HUES64 (cell line): ENCODE measurements around the gene PPP2R3B.
"Not testable (repeated sequence)": the region's sequence is repeated elsewhere in the genome, so short reads cannot be mapped to it uniquely, and the experiment has no call there.

Source experiments
- H3K27ac ChIP-seq: 2 replicates; pipeline ENCODE4 v1.7.0; 2013; ENCODE audit warnings: low read depth, low read length, inconsistent platforms
- H3K27me3 ChIP-seq: 2 replicates; pipeline ENCODE4 v1.6.1; 2013; ENCODE audit warnings: mild to moderate bottlenecking, low read length; ENCODE audit not compliant: insufficient read depth
- H3K36me3 ChIP-seq: 2 replicates; pipeline ENCODE4 v1.6.1; 2013; ENCODE audit warnings: mild to moderate bottlenecking, low read length; ENCODE audit not compliant: insufficient read depth
- H3K4me1 ChIP-seq: 2 replicates; pipeline ENCODE4 v1.6.1; 2013; ENCODE audit warnings: mild to moderate bottlenecking, low read length, moderate library complexity; ENCODE audit not compliant: insufficient read depth
- H3K4me3 ChIP-seq: 2 replicates; pipeline ENCODE4 v1.5.1; 2013; ENCODE audit warnings: mild to moderate bottlenecking, low read length, moderate library complexity
- H3K9ac ChIP-seq: 2 replicates; pipeline ENCODE4 v1.6.1; 2013; ENCODE audit warnings: mild to moderate bottlenecking, low read depth, low read length
- H3K9me3 ChIP-seq: 2 replicates; pipeline ENCODE4 v1.6.1; 2013; ENCODE audit warnings: low read depth, low read length; ENCODE audit not compliant: insufficient read depth
- WGBS: fragments of 150-250, 120-280 bp; methylation state at CpG from one replicate; pipeline ENCODE4 v1.1.7; 2013; ENCODE audit warnings: missing lambda C conversion rate; 5-methylcytosine and 5-hydroxymethylcytosine counted together

The PPP2R3B gene

GRCh38 chrX:384861-385260, 1.8 kb downstream of the PPP2R3B start:
- Histone ChIP-seq H3K36me3 (peaks cover 10% of the 10 kb centered on the region; the same call in 1 of the 2 replicates), H3K4me3 (no peak overlapping the region), H3K4me1 (no peaks in the 10 kb centered on the region), H3K9ac (no peak overlapping the region), H3K27ac (no peak overlapping the region), H3K27me3 (no peaks in the 10 kb centered on the region), H3K9me3 (no peaks in the 10 kb centered on the region)
- 96% methylated on average over 9 of the region's 9 CpGs for WGBS

GRCh38 chrX:378443-378842, 8.3 kb downstream of the PPP2R3B start:
- 89% methylated on average over 13 of the region's 13 CpGs for WGBS
- Histone ChIP-seq H3K27me3 (peaks cover 19% of the 10 kb centered on the region), H3K9ac (no peak overlapping the region), H3K4me3 (no peak overlapping the region), H3K4me1 (peaks cover 5% of the 10 kb centered on the region; the same call in 1 of the 2 replicates), H3K36me3 (peaks cover 7% of the 10 kb centered on the region; the same call in 1 of the 2 replicates), H3K9me3 (no peaks in the 10 kb centered on the region), H3K27ac (no peak overlapping the region)

- not testable (repeated sequence) for H3K9ac ChIP-seq, H3K36me3 ChIP-seq, H3K9me3 ChIP-seq, H3K27ac ChIP-seq, H3K4me3 ChIP-seq
- WGBS, result 88% methylated on average over 11 of the region's 16 CpGs
- Histone ChIP-seq H3K4me1 (peaks cover 18% of the 10 kb centered on the region), H3K27me3 (peaks cover 36% of the 10 kb centered on the region)
Measured at GRCh38 chrX:376206-376605, 10.5 kb downstream of the PPP2R3B start.

- Histone ChIP-seq H3K9ac (no peak overlapping the region), H3K27ac (no peak overlapping the region), H3K27me3 (peaks cover 36% of the 10 kb centered on the region), H3K4me1 (peaks cover 18% of the 10 kb centered on the region), H3K4me3 (no peak overlapping the region), H3K36me3 (no peaks in the 10 kb centered on the region), H3K9me3 (no peaks in the 10 kb centered on the region)
- WGBS, result 88% methylated on average over 38 of the region's 38 CpGs
Measured at GRCh38 chrX:375181-376036, 11.3 kb downstream of the PPP2R3B start.

- peaks cover 36% of the 10 kb centered on the region for H3K27me3 ChIP-seq
- H3K9me3 ChIP-seq, result no peaks in the 10 kb centered on the region
- peaks cover 18% of the 10 kb centered on the region for H3K4me1 ChIP-seq
- no peaks in the 10 kb centered on the region for H3K36me3 ChIP-seq
- peak overlapping the region; percentile 65 for H3K4me3 ChIP-seq
- 27% methylated on average over 21 of the region's 21 CpGs for WGBS
- H3K9ac ChIP-seq, result peak overlapping the region; percentile 83; the same call in 1 of the 2 replicates
- H3K27ac ChIP-seq, result no peak overlapping the region
Measured at GRCh38 chrX:374596-374995, 12.1 kb downstream of the PPP2R3B start.

- Histone ChIP-seq H3K9me3 (no peaks in the 10 kb centered on the region), H3K27me3 (peaks cover 36% of the 10 kb centered on the region), H3K4me3 (peak overlapping the region; percentile 65), H3K9ac (peak overlapping the region; percentile 83), H3K4me1 (peaks cover 26% of the 10 kb centered on the region), H3K27ac (peak overlapping the region; percentile 60; the same call in 1 of the 2 replicates), H3K36me3 (no peaks in the 10 kb centered on the region)
- under 1% methylated on average over 93 of the region's 93 CpGs for WGBS
Measured at GRCh38 chrX:373641-374471, 12.9 kb downstream of the PPP2R3B start.

GRCh38 chrX:372856-373640, 13.7 kb downstream of the PPP2R3B start:
- Histone ChIP-seq H3K9ac (peak overlapping the region; percentile 83), H3K36me3 (no peaks in the 10 kb centered on the region), H3K27me3 (peaks cover 36% of the 10 kb centered on the region), H3K4me1 (peaks cover 27% of the 10 kb centered on the region), H3K4me3 (peak overlapping the region; percentile 65), H3K27ac (no peak overlapping the region), H3K9me3 (no peaks in the 10 kb centered on the region)
- WGBS, result 7% methylated on average over 59 of the region's 63 CpGs

GRCh38 chrX:371907-372306, 14.8 kb downstream of the PPP2R3B start:
- Histone ChIP-seq H3K36me3 (no peaks in the 10 kb centered on the region), H3K4me1 (peaks cover 27% of the 10 kb centered on the region), H3K9ac (no peak overlapping the region), H3K27me3 (peaks cover 36% of the 10 kb centered on the region), H3K4me3 (no peak overlapping the region), H3K9me3 (no peaks in the 10 kb centered on the region), H3K27ac (no peak overlapping the region)
- 67% methylated on average over 14 of the region's 15 CpGs for WGBS

GRCh38 chrX:370963-371745, 15.6 kb downstream of the PPP2R3B start:
- WGBS, result 93% methylated on average over 48 of the region's 48 CpGs
- H3K9me3 ChIP-seq, result 0 out of 2 replicates have a peak, but pooled peaks cover 3% of the 10 kb centered on the region
- no peak overlapping the region for H3K9ac ChIP-seq
- H3K36me3 ChIP-seq, result no peaks in the 10 kb centered on the region
- no peak overlapping the region for H3K27ac ChIP-seq
- peaks cover 36% of the 10 kb centered on the region for H3K27me3 ChIP-seq
- H3K4me1 ChIP-seq, result peaks cover 27% of the 10 kb centered on the region
- H3K4me3 ChIP-seq, result no peak overlapping the region
